ENCODE data around the gene ESM1.

ESM1 gene

GRCh38 chr5:54986269-54986654 lies 869 bp upstream of the ESM1 start:
- DNase-seq (ENCODE audit: low read depth, low spot score), result peak; percentile 61

GRCh38 chr5:54981928-54982327 lies 3.5 kb downstream of the ESM1 start:
- DNase-seq (ENCODE audit: low read depth, low spot score), result no peak

- DNase-seq (ENCODE audit: low read depth, low spot score), result no peak
Measured at GRCh38 chr5:54975701-54976100, 9.7 kb downstream of the ESM1 start.

GRCh38 chr5:54969856-54970828 lies 15.3 kb downstream of the ESM1 start:
- no peak for DNase-seq (ENCODE audit: low read depth, low spot score)

- DNase-seq (ENCODE audit: low read depth, low spot score), result no peak
Measured at GRCh38 chr5:54969242-54969641, 16.2 kb downstream of the ESM1 start.

DNA sequence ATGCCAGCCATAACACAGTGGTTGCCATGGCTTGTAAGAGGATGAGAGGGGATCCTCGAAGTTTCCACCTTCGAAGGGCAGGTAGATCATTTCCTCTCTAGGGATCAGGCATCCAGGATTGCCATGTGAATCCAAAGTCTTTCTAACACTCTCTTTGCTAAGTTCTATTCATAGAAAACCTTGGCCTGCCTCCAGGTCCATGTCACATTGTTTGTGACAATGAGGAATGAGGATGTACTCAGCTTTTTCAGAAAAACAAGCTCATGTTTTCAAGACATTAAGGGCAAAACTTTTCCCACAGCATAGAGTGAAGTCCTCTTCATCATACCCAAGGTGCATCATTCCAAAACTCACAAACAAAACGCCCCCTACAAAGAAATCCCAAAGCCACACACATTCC lies 19.6 kb downstream of the ESM1 start:
- DNase-seq (ENCODE audit: low read depth, low spot score), result no peak

GRCh38 chr5:54964405-54964804 lies 21.0 kb downstream of the ESM1 start:
- DNase-seq (ENCODE audit: low read depth, low spot score), result no peak

DNA sequence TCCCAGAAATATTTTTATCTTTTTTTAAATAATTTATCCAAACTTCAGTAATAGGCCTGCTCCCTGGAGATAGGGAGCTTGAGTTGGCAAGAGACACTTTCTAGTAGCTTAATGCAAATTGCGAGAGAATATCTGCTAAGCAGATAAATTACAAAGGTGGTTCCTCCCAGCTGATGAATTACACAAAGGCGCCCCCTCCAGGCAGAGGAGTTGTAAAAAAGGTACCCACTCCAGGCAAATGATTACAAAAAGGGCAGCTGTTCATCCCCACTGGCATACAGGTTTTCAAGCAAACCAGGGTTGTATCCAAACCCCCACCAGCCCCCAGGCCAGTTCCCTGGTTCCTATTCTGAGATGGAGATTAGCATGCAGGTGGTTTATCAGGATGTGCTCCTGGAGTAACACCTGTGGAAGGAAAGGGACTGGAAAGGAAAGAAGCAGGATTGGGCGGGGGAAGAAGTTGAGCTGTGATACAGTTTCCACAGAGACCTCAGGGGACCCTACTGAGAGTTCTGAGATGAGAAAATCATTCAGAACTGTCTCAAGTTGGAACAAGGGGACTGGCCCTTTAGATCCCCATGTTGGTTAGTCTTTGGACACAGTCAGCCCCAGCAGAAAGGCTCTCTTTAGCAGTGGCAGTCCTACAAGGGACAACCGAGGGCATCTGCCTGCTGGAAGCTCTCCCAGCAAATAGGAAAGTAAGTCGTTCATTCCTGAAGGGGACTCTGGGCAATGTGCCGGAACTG lies 25.5 kb downstream of the ESM1 start:
- peak; percentile 15 for DNase-seq (ENCODE audit: low read depth, low spot score)

DNA sequence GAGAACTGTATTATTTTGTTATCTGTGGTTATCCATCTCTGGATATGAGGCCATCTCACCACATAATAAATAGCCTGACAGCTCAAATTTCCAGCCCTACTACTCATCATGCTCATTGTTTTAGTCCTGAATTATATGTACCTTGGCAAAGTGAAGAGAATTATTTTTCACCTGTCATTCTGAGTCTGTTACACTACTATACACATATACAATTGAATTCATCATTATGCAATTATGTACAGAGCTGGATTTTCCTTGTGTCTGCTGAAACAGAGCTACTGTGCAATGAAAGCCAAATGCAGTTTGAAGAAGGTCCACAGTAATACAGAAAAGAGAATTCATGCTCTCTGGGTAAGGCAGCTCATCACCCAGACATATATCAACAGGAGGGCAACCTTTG lies 28.5 kb downstream of the ESM1 start:
- DNase-seq (ENCODE audit: low read depth, low spot score), result no peak

DNA sequence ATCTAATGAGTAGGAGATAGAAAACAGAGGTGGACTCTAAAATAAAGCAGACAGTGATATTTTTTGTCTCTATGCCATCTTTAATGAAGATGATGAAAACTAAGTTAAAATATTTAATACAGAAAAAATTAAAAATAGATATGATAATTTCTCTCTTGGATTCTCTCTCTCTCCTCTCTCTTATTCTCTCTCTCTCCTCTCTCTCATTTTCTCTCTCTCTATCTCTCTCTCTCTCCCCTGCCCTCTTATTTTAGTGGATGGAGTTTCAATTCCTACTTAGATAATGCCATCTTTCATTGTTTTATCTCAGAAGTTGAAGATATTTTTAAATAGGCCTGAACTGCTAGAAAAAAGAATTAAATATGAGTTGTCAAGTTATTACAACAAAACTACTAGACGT lies 38.2 kb downstream of the ESM1 start:
- DNase-seq (ENCODE audit: low read depth, low spot score), result no peak

- no peak for DNase-seq (ENCODE audit: low read depth, low spot score)
Measured at GRCh38 chr5:54946306-54946819, 39.0 kb downstream of the ESM1 start.

GRCh38 chr5:54944364-54944763 lies 41.0 kb downstream of the ESM1 start:
- DNase-seq (ENCODE audit: low read depth, low spot score), result no peak

GRCh38 chr5:54942064-54942778 lies 43.2 kb downstream of the ESM1 start:
- no peak for DNase-seq (ENCODE audit: low read depth, low spot score)

DNA sequence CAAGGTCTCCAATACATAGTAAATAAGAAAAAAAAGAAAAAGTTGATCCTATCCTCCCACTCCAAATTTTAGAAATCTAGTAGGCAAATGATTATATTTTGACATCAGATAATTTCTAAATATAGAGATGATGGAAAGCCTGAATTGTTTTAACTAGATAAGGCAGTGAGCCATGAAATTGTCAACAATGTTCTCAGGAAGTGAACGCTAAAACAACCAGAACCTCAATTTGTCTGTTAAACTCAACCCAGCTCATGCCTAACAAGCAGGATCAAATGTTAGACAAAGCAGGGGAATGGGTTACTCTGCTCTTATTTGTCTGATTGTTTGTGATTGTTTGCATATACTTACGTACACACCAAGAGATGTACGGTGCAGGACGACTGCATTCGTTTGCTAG lies 49.2 kb downstream of the ESM1 start:
- DNase-seq (ENCODE audit: low read depth, low spot score), result no peak

DNA sequence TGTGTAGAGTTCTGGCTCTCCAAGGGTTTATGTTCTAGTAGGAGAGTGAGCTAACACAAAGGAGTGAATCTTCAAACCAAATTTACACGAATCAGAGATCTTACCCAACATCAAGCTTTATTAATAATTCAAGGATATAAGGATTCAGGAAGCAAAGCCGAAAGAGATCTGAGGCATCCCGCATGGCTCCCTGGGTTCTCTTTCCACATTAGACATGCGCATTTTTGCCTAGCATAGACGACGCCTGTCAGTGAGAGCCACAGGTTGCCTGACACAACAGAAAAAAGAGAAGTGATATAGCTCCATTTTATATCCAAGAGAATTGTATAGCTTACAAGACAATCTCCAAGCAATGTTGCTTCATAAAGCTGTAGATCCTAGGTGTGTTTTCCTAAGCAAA lies 52.6 kb downstream of the ESM1 start:
- no peak for DNase-seq (ENCODE audit: low read depth, low spot score)

DNA sequence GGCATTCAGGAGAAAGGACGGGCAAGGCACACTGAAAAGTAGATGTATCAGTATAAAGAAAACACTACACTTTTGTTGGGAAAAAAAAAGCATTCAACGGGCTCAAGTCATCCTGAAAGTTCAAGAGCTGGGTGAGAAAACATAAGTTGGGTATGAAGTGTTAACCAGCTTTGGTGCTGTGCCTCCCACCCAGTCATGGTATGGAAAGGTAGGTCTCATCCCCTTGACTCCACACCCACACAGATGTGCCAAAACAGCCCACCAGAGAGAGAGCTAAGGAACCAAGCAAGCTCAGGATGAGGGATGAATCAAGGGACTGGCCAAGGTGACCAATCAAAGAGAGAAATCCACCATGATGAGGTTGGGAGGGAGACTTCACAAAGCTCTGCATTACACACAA lies 54.7 kb downstream of the ESM1 start:
- no peak for DNase-seq (ENCODE audit: low read depth, low spot score)
